AG10803 (cell line): ENCODE results near the gene CMIP.

Experiments used
- DNase-seq: peaks from one replicate; pipeline ENCODE4 v3.0.0; 2010; ENCODE audit warnings: low read depth
- H3K4me3 ChIP-seq: 2 replicates; pipeline ENCODE4 v1.5.1; 2011; ENCODE audit warnings: mild to moderate bottlenecking, low read length, control low read depth
- CTCF ChIP-seq: conservative IDR thresholded peaks from 2 replicates; pipeline ENCODE4 v1.5.1; 2011; ENCODE audit warnings: mild to moderate bottlenecking, low read length, control low read depth, inconsistent platforms

CMIP gene

DNA sequence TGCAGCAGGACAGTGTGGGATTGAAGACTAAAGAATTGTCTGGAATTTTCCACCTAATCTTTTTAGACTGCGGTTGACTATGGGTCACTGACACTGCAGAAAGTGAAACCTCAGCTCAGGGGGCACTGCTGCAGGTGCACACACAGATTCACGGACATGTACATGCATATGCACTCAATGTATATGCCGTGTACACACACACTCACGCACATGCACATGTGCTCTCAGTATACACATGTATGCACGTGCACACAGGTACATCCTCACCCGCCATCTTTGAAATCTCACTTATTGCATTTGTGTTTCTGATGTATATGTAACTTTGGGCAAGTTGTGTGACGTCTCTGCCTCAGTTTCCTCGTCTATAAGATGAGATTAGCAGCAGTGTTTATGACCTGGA, 27.3 kb downstream of the CMIP start:
- TF ChIP-seq CTCF: no peak
- no peak for DNase-seq
- no peak overlapping the region for H3K4me3 ChIP-seq

- no peak overlapping the region for H3K4me3 ChIP-seq
- TF ChIP-seq CTCF: no peak
- no peak for DNase-seq
These were observed 27.8 kb downstream of the CMIP start for GRCh38 chr16:81472391-81472790.

GRCh38 chr16:81473066-81473488, 28.5 kb downstream of the CMIP start:
- no peak for TF ChIP-seq CTCF
- H3K4me3 ChIP-seq: no peak overlapping the region
- DNase-seq: no peak

- no peak for TF ChIP-seq CTCF
- no peak overlapping the region for H3K4me3 ChIP-seq
- no peak for DNase-seq
These were observed 28.9 kb downstream of the CMIP start for GRCh38 chr16:81473558-81473957.

- no peak for TF ChIP-seq CTCF
- no peak for DNase-seq
- H3K4me3 ChIP-seq: no peak overlapping the region
These were observed 29.7 kb downstream of the CMIP start for GRCh38 chr16:81473969-81474959.

GRCh38 chr16:81477697-81478693, 33.4 kb downstream of the CMIP start:
- H3K4me3 ChIP-seq: no peak overlapping the region
- TF ChIP-seq CTCF: no peak
- DNase-seq: no peak
